HG02970 (cell line): ENCODE results near the gene GALNT12.

ENCODE experiments used
- ATAC-seq: cut with Tn5 transposase; IDR thresholded peaks from one replicate; pipeline ENCODE4 v1.9.1; 2021; ENCODE audit warnings: mild to moderate bottlenecking, moderate library complexity, moderate number of reproducible peaks; ENCODE audit not compliant: unreplicated experiment, low FRiP score

GALNT12 gene

DNA sequence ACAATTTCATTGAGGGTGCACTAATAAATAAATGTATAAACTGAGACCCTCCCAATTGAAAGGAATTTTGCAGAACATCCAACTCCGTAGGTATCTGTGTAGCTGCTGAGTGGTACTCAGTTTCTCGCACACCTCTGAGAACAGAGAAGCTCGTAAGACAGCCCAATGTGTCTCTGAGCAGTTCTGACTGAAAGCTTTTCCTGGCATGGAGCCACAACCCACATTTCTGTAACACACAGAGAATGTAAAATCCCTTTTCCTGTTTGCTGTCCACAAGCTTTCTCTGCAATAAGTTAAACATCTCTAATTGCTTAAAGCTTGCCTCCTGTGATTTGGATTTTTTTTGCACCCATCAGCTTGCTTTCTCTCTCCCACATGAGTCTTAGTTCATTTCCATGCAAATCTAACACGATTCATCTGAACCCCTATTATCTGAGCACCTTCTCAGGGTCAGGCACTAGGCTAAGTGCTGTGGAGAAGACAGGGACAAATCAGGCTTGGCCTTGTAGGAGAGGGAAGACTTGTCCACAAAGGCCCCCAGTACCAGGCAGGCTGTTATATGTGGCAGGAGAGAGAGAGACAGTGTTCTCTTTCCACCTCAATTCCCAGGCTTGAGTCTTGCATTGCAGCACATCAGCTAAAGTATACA lies 92.1 kb downstream of the GALNT12 start:
- ATAC-seq: no peak
